IPS DF 6.9 (cell line): ENCODE data around the gene SLC24A3.

ENCODE experiments used
- DNase-seq: peaks from one replicate; pipeline ENCODE4 v3.0.0-alpha.2; 2013; ENCODE audit warnings: low read depth, low spot score
- H3K27ac ChIP-seq: one replicate; pipeline ENCODE4 v1.5.1; 2013; ENCODE audit warnings: low read length, control low read depth
- H3K27me3 ChIP-seq: 2 replicates; pipeline ENCODE4 v1.6.1; 2013; ENCODE audit warnings: mild to moderate bottlenecking, low read length; ENCODE audit not compliant: control insufficient read depth, insufficient read depth
- H3K36me3 ChIP-seq: 2 replicates; pipeline ENCODE4 v1.6.1; 2013; ENCODE audit warnings: low read length; ENCODE audit not compliant: control insufficient read depth, insufficient read depth
- H3K4me1 ChIP-seq: 2 replicates; pipeline ENCODE4 v1.6.1; 2013; ENCODE audit warnings: low read length; ENCODE audit not compliant: control insufficient read depth, insufficient read depth
- H3K4me3 ChIP-seq: 2 replicates; pipeline ENCODE4 v1.5.1; 2013; ENCODE audit warnings: mild to moderate bottlenecking, low read length
- H3K9me3 ChIP-seq: 2 replicates; pipeline ENCODE4 v1.6.1; 2013; ENCODE audit warnings: low read length, inconsistent platforms; ENCODE audit not compliant: control insufficient read depth, insufficient read depth
- WGBS: extraction: QIAGEN DNeasy Blood & Tissue Kit; methylation state at CpG from one replicate; pipeline ENCODE4 v1.1.7; 2013; ENCODE audit warnings: mixed read lengths, missing lambda C conversion rate; ENCODE audit not compliant: insufficient read length, insufficient coverage; 5-methylcytosine and 5-hydroxymethylcytosine counted together

SLC24A3 gene

GRCh38 chr20:19642860-19643259 lies 430.4 kb downstream of the SLC24A3 start:
- no peak for DNase-seq
- Histone ChIP-seq H3K27me3 (no peaks in the 10 kb centered on the region), H3K36me3 (no peaks in the 10 kb centered on the region), H3K27ac (no peak overlapping the region), H3K4me3 (no peak overlapping the region), H3K9me3 (no peaks in the 10 kb centered on the region), H3K4me1 (no peaks in the 10 kb centered on the region)
- no CpG with 5 or more reads among the region's 4 CpGs for whole genome bisulfite sequencing

GRCh38 chr20:19644085-19644484 lies 431.6 kb downstream of the SLC24A3 start:
- Histone ChIP-seq H3K9me3 (no peaks in the 10 kb centered on the region), H3K27me3 (no peaks in the 10 kb centered on the region), H3K4me3 (no peak overlapping the region), H3K36me3 (no peaks in the 10 kb centered on the region), H3K27ac (no peak overlapping the region), H3K4me1 (0 out of 2 replicates have a peak, but pooled peaks cover 2% of the 10 kb centered on the region)
- WGBS, result no CpG with 5 or more reads among the region's 9 CpGs
- no peak for DNase-seq

- Histone ChIP-seq H3K9me3 (no peaks in the 10 kb centered on the region), H3K4me1 (0 out of 2 replicates have a peak, but pooled peaks cover 2% of the 10 kb centered on the region), H3K4me3 (no peak overlapping the region), H3K27me3 (no peaks in the 10 kb centered on the region), H3K36me3 (no peaks in the 10 kb centered on the region), H3K27ac (no peak overlapping the region)
- no CpG with 5 or more reads among the region's 2 CpGs for WGBS
- no peak for DNase-seq
Measured at GRCh38 chr20:19646963-19647362, 434.5 kb downstream of the SLC24A3 start.

GRCh38 chr20:19648024-19648423 lies 435.6 kb downstream of the SLC24A3 start:
- Histone ChIP-seq H3K4me3 (no peak overlapping the region), H3K27me3 (no peaks in the 10 kb centered on the region), H3K4me1 (0 out of 2 replicates have a peak, but pooled peaks cover 2% of the 10 kb centered on the region), H3K36me3 (no peaks in the 10 kb centered on the region), H3K9me3 (no peaks in the 10 kb centered on the region), H3K27ac (no peak overlapping the region)
- no CpG with 5 or more reads among the region's 2 CpGs for WGBS
- DNase-seq, result no peak

GRCh38 chr20:19649041-19649440 lies 436.6 kb downstream of the SLC24A3 start:
- no CpG with 5 or more reads among the region's 3 CpGs for WGBS

GRCh38 chr20:19652591-19653026 lies 440.2 kb downstream of the SLC24A3 start:
- H3K9me3 ChIP-seq, result no peaks in the 10 kb centered on the region
- no peaks in the 10 kb centered on the region for H3K36me3 ChIP-seq
- WGBS, result no CpG with 5 or more reads among the region's 5 CpGs
- H3K4me3 ChIP-seq, result no peak overlapping the region
- no peaks in the 10 kb centered on the region for H3K27me3 ChIP-seq
- 0 out of 2 replicates have a peak, but pooled peaks cover 2% of the 10 kb centered on the region for H3K4me1 ChIP-seq
- H3K27ac ChIP-seq, result no peak overlapping the region
- no peak for DNase-seq

More at GRCh38 chr20:19649041-19649440, 436.6 kb downstream of the SLC24A3 start:
- no peak overlapping the region for H3K4me3 ChIP-seq
- H3K27me3 ChIP-seq, result no peaks in the 10 kb centered on the region
- no peaks in the 10 kb centered on the region for H3K9me3 ChIP-seq
- DNase-seq, result no peak
- 0 out of 2 replicates have a peak, but pooled peaks cover 2% of the 10 kb centered on the region for H3K4me1 ChIP-seq
- no peaks in the 10 kb centered on the region for H3K36me3 ChIP-seq
- H3K27ac ChIP-seq, result no peak overlapping the region

- whole genome bisulfite sequencing, result no CpG with 5 or more reads among the region's 6 CpGs
- no peaks in the 10 kb centered on the region for H3K27me3 ChIP-seq
- H3K36me3 ChIP-seq, result no peaks in the 10 kb centered on the region
- no peak for DNase-seq
- no peak overlapping the region for H3K27ac ChIP-seq
- H3K4me3 ChIP-seq, result no peak overlapping the region
- H3K9me3 ChIP-seq, result no peaks in the 10 kb centered on the region
- 0 out of 2 replicates have a peak, but pooled peaks cover 2% of the 10 kb centered on the region for H3K4me1 ChIP-seq
Measured at GRCh38 chr20:19653327-19653726, 440.9 kb downstream of the SLC24A3 start.

GRCh38 chr20:19654921-19655320 lies 442.5 kb downstream of the SLC24A3 start:
- no peak overlapping the region for H3K27ac ChIP-seq
- DNase-seq, result no peak
- no peak overlapping the region for H3K4me3 ChIP-seq
- H3K36me3 ChIP-seq, result no peaks in the 10 kb centered on the region
- no CpG with 5 or more reads among the region's 8 CpGs for WGBS
- no peaks in the 10 kb centered on the region for H3K27me3 ChIP-seq
- no peaks in the 10 kb centered on the region for H3K9me3 ChIP-seq
- no peaks in the 10 kb centered on the region for H3K4me1 ChIP-seq

GRCh38 chr20:19658137-19658536 lies 445.7 kb downstream of the SLC24A3 start:
- no peaks in the 10 kb centered on the region for H3K27me3 ChIP-seq
- no peak overlapping the region for H3K27ac ChIP-seq
- no peaks in the 10 kb centered on the region for H3K9me3 ChIP-seq
- H3K36me3 ChIP-seq, result no peaks in the 10 kb centered on the region
- H3K4me1 ChIP-seq, result peaks cover 3% of the 10 kb centered on the region; the same call in 1 of the 2 replicates
- WGBS, result no CpG with 5 or more reads among the region's 15 CpGs
- no peak for DNase-seq
- H3K4me3 ChIP-seq, result no peak overlapping the region

GRCh38 chr20:19659448-19659847 lies 447.0 kb downstream of the SLC24A3 start:
- H3K4me1 ChIP-seq, result peaks cover 3% of the 10 kb centered on the region; the same call in 1 of the 2 replicates
- H3K27me3 ChIP-seq, result no peaks in the 10 kb centered on the region
- H3K27ac ChIP-seq, result no peak overlapping the region
- H3K4me3 ChIP-seq, result no peak overlapping the region
- no peak for DNase-seq
- no CpG with 5 or more reads among the region's 7 CpGs for WGBS
- no peaks in the 10 kb centered on the region for H3K9me3 ChIP-seq
- H3K36me3 ChIP-seq, result no peaks in the 10 kb centered on the region

- DNase-seq, result no peak
- no peaks in the 10 kb centered on the region for H3K9me3 ChIP-seq
- H3K4me1 ChIP-seq, result peaks cover 3% of the 10 kb centered on the region; the same call in 1 of the 2 replicates
- H3K27me3 ChIP-seq, result no peaks in the 10 kb centered on the region
- H3K4me3 ChIP-seq, result no peak overlapping the region
- WGBS, result no CpG with 5 or more reads among the region's 9 CpGs
- H3K36me3 ChIP-seq, result no peaks in the 10 kb centered on the region
- H3K27ac ChIP-seq, result no peak overlapping the region
Measured at GRCh38 chr20:19660808-19661378, 448.5 kb downstream of the SLC24A3 start.
